GM18870 (cell line): ENCODE results near the gene PARD3B.

Experiments
- ATAC-seq: cut with Tn5 transposase; IDR thresholded peaks from one replicate; pipeline ENCODE4 v1.9.1; 2021; ENCODE audit warnings: moderate library complexity; ENCODE audit not compliant: unreplicated experiment

PARD3B gene

GRCh38 chr2:204750389-204750788 is 205.1 kb downstream of the PARD3B start:
- ATAC-seq: no peak

DNA sequence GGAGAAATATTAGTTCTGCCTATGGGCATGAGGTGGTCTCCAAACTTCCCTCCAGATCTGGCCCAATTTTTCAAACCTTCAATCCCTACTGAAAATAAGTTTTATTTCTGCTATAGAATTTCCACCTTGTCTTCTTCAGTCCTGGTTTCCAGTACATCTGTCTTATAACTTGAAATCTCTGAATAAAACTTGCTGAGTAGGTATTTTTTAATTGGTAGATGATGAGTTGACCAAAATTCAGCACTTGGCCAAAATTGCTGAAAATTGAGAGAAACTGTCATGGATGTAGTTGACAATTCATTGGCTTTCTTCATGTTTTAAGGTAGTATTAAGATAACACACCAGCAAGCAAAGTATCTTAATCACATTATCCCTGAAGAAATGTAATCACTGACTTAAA is 206.2 kb downstream of the PARD3B start:
- no peak for ATAC-seq

DNA sequence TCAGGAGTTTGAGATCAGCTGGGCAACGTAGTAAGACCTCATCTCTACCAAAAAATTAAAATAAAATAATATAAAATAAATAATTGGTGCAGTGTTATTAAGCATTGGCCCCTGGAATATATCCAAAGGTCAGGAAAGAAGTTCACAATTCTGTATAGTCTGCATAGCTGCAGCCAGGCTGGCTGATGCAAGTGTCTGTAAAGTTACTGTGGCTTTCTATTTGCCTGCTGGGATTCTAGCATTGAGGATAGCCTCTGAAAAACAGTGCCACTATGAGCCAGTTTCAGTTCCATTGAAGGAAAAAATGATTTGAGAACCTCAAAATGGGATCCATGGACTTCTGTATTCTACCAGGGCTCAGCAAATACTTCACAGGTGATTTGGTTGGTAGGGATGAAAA is 208.6 kb downstream of the PARD3B start:
- ATAC-seq: no peak

- ATAC-seq: no peak
These were observed 209.6 kb downstream of the PARD3B start for GRCh38 chr2:204754898-204755297.

GRCh38 chr2:204763974-204764703 is 218.9 kb downstream of the PARD3B start:
- ATAC-seq: no peak

DNA sequence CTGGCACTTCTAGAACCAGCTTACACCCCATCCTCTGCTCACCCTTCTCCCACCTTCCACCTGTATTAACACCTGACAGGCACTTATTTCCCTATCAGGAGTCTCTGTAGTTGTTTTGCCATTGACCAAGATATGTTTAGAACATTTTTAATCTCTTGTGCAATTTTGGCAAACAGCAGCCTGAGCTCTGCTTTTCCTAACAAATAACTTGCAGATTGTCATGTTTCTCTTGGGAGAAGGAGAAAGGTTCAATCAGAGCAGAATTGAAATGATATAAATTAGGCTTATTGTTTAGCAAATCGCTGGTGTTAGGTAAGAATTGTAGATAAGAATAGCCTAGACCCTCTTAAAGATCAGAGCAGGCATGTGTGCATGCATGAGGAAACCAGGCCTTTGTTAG is 225.5 kb downstream of the PARD3B start:
- ATAC-seq: no peak

GRCh38 chr2:204771721-204772120 is 226.4 kb downstream of the PARD3B start:
- ATAC-seq: no peak

DNA sequence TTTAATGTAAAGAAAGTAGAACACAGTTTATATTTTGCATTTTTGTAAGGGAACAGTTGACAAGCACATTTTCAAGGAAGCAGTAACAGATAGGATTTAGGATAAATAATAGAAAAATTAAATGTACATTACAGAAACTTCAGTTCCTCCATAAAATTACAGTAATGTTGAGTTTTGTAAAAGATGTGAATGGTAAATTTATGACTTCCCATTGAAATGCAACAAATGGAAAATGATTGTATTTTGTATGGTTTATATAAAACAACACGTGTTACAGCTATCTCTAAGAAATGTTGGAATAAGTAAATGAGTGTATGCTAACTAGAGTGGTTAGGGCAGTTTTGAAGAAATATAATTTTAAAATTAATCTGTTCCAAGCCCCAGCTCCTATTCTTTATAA is 227.3 kb downstream of the PARD3B start:
- ATAC-seq: no peak

DNA sequence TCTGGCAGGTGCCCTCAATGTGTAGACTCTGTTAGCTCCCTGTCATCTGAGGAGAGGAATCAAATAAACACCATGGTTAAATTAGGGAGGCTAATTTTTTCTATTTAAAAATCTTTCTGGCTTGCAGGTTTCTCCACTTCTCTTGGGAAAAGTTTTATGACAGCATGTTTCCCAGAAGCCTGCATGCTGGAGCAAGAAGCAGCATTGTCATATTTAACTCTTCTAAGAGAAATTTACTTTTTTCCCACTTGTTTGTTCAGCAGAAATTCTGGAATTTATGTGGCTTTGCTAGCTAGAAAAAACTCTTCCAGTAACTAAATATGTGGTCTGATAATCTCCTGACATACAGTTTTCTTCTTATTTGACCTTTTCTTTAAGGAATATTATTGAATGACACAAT is 230.5 kb downstream of the PARD3B start:
- ATAC-seq: no peak

GRCh38 chr2:204776781-204777559 is 231.7 kb downstream of the PARD3B start:
- ATAC-seq: no peak

DNA sequence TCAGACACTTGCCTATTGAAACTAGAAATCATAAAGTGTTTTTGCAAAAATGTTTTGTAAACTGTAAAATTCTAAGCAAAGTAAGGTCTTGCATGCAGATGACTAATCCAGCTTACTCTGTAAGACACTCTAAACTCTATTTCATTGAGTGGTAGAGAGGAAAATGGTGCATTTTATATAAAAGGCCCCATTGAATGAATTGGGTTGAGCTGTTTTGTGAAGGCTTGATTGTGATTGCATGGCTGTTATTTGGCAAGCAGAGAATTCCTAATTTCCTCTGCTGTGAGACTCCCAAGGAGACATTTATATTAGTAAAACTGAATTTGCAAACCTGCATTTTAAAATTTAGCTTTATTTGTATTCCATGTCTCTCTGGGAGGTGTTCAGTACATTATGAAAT is 234.5 kb downstream of the PARD3B start:
- no peak for ATAC-seq

DNA sequence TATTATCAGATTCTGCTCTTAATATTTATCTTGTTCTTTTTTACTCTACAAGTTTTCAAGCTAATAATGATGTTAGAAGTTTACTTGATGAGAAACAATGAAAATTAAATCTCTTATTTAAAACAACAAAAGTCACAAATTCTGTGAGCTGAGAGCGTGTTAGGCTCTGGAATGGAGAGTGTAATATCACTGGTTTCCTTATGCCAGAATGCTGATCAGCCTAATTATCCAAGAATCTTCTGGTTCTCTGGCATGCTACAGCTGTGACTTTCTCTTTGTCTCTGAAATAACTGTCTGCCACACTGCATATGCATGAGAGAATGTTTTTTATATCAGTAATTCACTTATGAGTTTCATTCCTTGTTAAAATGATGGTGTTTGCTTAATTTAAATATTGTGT is 236.7 kb downstream of the PARD3B start:
- no peak for ATAC-seq

- no peak for ATAC-seq
These were observed 244.8 kb downstream of the PARD3B start for GRCh38 chr2:204790076-204790475.

DNA sequence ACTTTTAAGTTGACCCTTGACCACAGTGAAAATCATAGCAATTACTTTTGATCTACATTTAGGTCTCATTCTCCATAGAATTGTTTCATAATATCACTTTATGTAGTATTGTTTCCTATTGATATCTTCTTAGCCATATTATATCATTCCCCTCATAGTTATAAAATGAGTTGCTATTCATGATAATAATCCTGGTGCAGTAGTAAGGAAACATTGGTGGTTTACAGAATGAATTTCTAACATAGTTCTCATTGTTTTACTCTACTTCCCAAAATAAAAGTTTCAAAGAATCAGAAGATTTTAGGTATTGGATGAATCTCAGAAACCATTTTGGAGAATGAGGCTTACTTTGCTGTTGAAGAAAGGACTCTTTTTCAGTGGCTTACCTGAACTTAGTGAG is 246.0 kb downstream of the PARD3B start:
- ATAC-seq: no peak

DNA sequence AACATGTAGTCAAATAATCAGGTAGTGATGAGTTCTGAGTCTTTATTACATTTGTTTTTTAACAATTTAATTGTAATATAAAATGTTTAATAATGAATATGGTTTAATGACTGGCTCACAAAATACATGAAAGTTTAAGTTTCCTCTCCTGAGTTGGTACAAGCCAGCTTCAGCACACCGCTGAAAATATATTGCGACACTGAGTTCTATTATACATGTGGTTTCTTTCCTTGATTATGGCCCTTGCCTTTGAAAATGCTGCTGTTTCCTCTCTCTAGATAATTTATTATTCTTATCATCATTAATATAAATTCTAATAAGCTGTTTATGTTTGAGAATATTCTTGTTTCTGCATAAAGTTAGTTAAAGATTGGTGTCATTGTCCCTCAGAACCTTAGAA is 249.3 kb downstream of the PARD3B start:
- no peak for ATAC-seq

GRCh38 chr2:204795156-204795555 is 249.9 kb downstream of the PARD3B start:
- no peak for ATAC-seq

DNA sequence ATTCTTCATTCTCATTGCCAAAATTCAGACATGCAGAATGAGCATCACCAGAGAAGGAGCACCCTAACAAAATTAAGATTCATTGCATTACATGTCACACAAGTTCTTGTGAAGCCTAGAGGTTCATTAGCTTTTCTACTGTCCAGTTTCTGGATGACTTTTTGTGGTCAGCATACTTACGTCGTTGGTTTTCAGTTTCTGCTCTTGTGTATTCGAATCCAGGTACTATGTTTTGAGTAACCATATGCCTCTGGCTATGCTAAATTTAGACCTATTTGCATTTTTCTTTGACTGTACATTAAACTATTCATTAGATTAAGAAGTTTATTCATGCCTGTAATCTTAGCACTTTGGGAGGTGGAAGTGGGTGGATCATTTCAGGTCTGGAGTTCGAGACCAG is 251.3 kb downstream of the PARD3B start:
- peak; percentile 94 for ATAC-seq

DNA sequence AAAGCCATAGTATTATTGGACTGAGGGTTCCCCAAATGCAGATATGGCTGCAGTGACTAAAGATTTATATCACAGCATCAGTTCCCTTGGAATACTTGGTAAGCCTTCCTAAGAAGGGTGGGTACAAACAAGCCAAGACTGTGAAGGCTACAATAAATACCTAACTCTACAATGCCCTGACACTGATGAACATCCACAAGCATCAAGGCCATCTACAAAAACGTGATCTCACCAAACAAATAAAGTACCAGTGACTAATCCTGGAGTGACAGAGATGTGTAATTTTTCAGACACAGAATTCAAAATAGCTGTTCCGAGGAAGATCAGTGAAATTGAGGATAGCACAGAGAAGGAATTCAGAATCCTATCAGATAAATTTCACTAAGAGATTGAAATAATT is 254.5 kb downstream of the PARD3B start:
- no peak for ATAC-seq

GRCh38 chr2:204808494-204808893 is 263.2 kb downstream of the PARD3B start:
- ATAC-seq: no peak

- no peak for ATAC-seq
These were observed 279.6 kb downstream of the PARD3B start for GRCh38 chr2:204824751-204825453.

GRCh38 chr2:204825681-204826080 is 280.4 kb downstream of the PARD3B start:
- no peak for ATAC-seq
